ENCODE results near the gene CCDC191. TPM values are rescaled to one million over a fixed set of nuclear protein-coding genes. Genes with fewer than 3 reads are reported as not detected.

The CCDC191 gene, protein sequence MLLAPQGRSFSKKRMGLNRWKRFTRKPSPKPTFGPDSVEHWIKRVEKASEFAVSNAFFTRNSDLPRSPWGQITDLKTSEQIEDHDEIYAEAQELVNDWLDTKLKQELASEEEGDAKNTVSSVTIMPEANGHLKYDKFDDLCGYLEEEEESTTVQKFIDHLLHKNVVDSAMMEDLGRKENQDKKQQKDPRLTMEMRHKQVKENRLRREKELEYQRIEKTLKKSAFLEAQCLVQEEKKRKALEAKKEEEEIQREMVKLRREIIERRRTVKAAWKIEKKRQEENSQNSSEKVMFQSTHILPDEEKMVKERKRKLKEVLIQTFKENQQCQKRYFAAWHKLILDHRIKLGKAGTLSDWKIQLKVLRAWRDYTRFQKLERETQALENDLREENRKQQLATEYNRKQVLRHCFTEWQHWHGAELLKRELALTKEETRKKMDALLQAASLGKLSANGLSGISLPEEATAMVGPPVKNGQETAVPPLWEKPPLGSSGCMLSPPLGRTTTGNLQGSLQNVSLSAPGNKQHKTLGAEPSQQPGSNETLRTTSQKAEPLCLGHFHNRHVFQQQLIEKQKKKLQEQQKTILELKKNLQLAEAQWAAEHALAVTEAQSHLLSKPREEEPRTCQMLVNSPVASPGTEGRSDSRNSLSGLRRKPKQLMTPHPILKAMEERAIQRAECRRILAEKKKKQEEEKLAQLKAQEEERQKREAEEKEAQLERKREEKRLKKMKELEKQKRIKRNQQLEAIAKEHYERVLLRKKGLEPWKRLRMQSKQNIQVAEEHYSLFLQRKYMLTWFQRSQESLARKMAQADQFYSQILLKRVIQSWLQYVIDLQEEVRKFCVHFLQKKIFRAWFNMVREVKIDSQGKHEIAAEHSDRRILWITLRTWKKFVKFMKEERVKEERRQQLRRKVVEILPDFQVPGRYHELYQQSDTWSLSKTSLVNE
- total RNA-seq: 5.0 and 5.4 TPM in 2 replicates

DNA sequence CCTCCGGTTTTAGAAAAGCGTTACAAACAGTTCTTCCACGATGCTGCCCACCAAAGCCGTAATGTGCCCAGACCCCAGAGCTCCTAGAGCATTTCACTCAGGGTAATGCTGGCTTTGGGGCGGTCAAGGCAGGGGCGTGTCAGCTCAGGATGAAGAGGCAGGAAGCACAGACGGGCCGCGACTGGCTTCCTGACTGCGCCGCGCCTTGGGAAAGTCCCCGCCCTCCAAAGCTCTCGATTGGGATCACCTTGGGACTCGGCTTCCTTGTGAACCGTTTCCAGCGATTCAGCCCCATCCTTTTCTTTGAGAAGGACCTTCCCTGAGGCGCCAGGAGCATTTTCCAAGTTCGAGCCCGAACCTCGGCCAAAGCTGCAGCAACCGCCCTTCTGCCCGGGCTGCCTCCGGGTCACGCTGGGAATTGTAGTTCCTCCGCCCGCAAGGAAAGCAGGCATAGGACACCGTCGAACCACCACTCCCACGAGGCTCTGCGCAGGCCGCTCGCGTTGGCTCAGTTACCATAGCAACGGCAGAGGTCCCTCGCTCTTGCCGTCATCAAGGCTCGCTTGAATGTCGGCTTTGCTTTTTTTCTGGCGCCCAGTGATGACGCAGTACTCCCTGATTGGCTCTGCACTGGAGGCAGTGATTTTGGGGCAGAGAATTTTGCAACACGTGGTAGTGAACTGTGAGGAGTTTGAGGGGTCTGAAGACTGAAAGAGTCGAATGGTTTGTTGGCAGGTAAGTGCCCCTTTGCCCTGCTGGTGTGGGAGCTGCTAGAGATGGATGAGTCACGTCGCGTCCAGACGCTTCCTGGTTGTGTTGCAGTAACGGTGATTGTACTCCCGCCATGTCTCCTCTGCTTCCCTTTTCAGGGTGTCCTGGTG lies at the start of gene CCDC191, which contains the start of gene QTRT2:
Gene CCDC191 (minus strand): TSS at position 397 of the 881 bp plus-strand sequence. CDS start 60 bp downstream, at position 337.
Gene QTRT2 (plus strand): TSS at position 608 of the 881 bp plus-strand sequence. CDS start 8,521 bp downstream, outside the sequence.

GRCh38 chr3:113947372-113948014 lies 108.8 kb downstream of the CCDC191 start, which contains the start of gene ZDHHC23:
Gene ZDHHC23 (plus strand): TSS chr3:113948013. CDS start chr3:113948803, 790 bp downstream.

Other genes with a start within 250 kb of the CCDC191 start
- gene GRAMD1C, start 217.7 kb downstream of the CCDC191 start, total RNA-seq: 2.2 and 5.8 TPM in 2 replicates
- gene ZDHHC23, start 108.5 kb downstream of the CCDC191 start, total RNA-seq: 1.8 and 4.1 TPM in 2 replicates
- 19.3 and 20.0 TPM in 2 replicates for gene QTRT2, start 211 bp upstream of the CCDC191 start, total RNA-seq
- not detected in 2 replicates for gene DRD3, start 122.5 kb upstream of the CCDC191 start, total RNA-seq
- gene ZNF80, start 181.1 kb upstream of the CCDC191 start, total RNA-seq: not detected in 2 replicates
- not detected in 2 replicates for gene TIGIT, start 237.5 kb upstream of the CCDC191 start, total RNA-seq